ENCODE measurements around the gene ZNF780A.

Gene ZNF780A

DNA sequence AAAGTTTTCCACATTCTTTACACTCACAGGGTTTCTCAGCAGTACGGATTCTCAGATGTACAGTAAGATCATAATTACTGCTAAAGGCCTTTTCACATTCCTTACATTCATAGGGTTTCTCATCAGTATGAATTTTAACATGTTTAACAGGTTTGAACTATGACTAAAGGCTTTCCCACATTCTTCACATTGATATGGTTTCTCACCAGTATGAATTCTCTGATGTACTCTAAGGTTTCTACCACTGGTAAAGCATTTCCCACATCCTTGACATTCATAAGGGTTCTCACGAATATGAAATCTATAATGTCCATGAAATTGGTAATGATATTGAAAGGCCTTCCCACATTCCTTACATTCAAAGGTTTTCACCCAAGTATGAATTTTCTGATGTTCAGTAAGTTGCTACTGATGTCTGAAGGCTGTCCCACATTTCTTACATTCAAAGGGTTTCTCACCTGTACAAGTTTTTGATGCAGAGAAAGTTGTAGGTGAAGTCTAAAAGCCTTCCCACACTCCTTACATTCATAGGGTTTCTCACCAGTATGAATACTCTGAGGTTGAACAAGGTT is 56.7 kb downstream of the ZNF780A start:
- TF ChIP-seq, protein P1, sequence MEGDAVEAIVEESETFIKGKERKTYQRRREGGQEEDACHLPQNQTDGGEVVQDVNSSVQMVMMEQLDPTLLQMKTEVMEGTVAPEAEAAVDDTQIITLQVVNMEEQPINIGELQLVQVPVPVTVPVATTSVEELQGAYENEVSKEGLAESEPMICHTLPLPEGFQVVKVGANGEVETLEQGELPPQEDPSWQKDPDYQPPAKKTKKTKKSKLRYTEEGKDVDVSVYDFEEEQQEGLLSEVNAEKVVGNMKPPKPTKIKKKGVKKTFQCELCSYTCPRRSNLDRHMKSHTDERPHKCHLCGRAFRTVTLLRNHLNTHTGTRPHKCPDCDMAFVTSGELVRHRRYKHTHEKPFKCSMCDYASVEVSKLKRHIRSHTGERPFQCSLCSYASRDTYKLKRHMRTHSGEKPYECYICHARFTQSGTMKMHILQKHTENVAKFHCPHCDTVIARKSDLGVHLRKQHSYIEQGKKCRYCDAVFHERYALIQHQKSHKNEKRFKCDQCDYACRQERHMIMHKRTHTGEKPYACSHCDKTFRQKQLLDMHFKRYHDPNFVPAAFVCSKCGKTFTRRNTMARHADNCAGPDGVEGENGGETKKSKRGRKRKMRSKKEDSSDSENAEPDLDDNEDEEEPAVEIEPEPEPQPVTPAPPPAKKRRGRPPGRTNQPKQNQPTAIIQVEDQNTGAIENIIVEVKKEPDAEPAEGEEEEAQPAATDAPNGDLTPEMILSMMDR (IDR thresholded peaks at IDR 0.05; ENCODE audit: poor library complexity, severe bottlenecking): no peak
- peaks cover 3% of the 10 kb centered on the region for H3K36me3 ChIP-seq (ENCODE audit: low read depth)
- H3K4me3 ChIP-seq (ENCODE audit: severe bottlenecking): no peak overlapping the region
- H3K9me3 ChIP-seq (ENCODE audit: severe bottlenecking): peaks cover 40% of the 10 kb centered on the region
- no peak for DNase-seq (ENCODE audit: low spot score)
- ATAC-seq (ENCODE audit: low read depth): no peak
- H3K4me1 ChIP-seq (ENCODE audit: insufficient read depth, poor library complexity, severe bottlenecking): no peaks in the 10 kb centered on the region
- no peaks in the 10 kb centered on the region for H3K27me3 ChIP-seq (ENCODE audit: insufficient read depth, poor library complexity, severe bottlenecking)
- no peak overlapping the region for H3K27ac ChIP-seq (ENCODE audit: poor library complexity, severe bottlenecking)

DNA sequence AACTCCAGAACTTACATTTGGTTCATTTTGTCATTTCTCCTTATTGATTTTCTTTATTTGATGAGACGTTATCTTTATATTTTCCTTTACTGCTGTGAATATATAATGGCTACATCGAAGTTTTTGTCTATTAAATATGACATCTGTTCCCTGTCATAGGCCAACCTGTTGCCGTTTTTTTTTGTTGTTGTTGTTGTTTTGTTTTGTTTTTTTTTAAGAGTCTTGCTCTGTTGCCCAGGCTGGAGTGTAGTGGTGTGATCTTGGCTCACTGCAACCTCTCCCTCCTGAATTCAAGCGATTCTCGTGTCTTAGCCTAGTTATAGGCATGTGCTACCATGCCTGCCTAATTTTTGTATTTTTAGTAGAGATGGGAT is 64.2 kb downstream of the ZNF780A start:
- TF ChIP-seq, protein P1 (IDR thresholded peaks at IDR 0.05; ENCODE audit: poor library complexity, severe bottlenecking): no peak
- H3K27ac ChIP-seq (ENCODE audit: poor library complexity, severe bottlenecking): no peak overlapping the region
- no peaks in the 10 kb centered on the region for H3K4me1 ChIP-seq (ENCODE audit: insufficient read depth, poor library complexity, severe bottlenecking)
- no peaks in the 10 kb centered on the region for H3K27me3 ChIP-seq (ENCODE audit: insufficient read depth, poor library complexity, severe bottlenecking)
- no peak for ATAC-seq (ENCODE audit: low read depth)
- H3K36me3 ChIP-seq (ENCODE audit: low read depth): no peaks in the 10 kb centered on the region
- no peak overlapping the region for H3K4me3 ChIP-seq (ENCODE audit: severe bottlenecking)
- no peak for DNase-seq (ENCODE audit: low spot score)
- H3K9me3 ChIP-seq (ENCODE audit: severe bottlenecking): peaks cover 28% of the 10 kb centered on the region

DNA sequence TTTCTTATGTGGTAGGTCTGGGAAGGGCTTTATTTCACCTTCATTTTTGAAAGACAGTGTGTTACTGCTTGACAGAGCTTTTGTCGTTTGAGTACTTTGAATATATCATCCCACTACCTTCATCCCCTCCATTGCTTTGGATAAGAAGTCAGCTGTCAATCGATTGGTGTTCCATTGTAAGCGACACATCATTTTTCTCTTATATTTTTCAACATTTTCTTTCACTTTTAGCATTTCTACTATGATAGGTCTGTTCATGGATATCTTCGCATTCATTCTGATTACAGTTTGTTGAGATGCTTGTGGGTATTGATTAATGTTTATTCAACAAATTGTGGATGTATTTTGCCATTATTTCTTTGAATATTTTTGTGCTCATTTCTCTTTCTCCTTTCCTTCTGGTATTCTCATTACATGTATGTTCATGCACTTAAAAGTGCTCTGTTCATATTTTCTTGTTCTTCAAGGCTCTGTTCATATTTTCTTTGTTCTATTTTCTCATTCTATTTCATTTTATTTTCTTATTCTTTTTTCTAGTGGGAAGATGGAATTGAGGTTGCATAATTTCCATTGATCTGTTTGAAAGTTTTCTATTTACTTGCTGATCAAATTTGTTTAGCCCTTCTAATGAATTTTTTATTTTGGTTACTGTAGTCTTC is 64.7 kb downstream of the ZNF780A start:
- no peaks in the 10 kb centered on the region for H3K27me3 ChIP-seq (ENCODE audit: insufficient read depth, poor library complexity, severe bottlenecking)
- TF ChIP-seq, protein P1 (IDR thresholded peaks at IDR 0.05; ENCODE audit: poor library complexity, severe bottlenecking): no peak
- no peaks in the 10 kb centered on the region for H3K36me3 ChIP-seq (ENCODE audit: low read depth)
- H3K9me3 ChIP-seq (ENCODE audit: severe bottlenecking): peaks cover 23% of the 10 kb centered on the region
- no peak overlapping the region for H3K27ac ChIP-seq (ENCODE audit: poor library complexity, severe bottlenecking)
- DNase-seq (ENCODE audit: low spot score) (no peak), ATAC-seq (ENCODE audit: low read depth) (no peak)
- no peaks in the 10 kb centered on the region for H3K4me1 ChIP-seq (ENCODE audit: insufficient read depth, poor library complexity, severe bottlenecking)
- no peak overlapping the region for H3K4me3 ChIP-seq (ENCODE audit: severe bottlenecking)

DNA sequence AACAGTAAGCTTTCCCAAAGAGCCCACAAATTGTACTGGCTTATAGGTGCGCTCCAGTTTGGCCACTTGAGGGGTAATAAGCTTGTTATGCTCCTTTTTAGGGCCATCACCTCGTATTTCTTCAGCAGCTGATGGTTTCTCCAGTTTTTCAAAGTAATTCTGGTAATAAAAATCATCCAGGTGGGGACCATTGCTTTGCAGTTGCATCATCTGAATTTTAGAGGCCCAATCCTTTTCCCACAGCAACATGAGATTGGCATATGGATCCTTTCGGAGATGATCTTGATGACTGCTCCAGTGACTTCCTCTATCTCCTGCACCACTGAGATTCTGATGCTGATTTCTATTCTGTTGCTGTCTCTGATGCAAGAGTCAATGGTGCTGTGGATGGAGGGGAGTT is 66.8 kb downstream of the ZNF780A start:
- no peak overlapping the region for H3K4me3 ChIP-seq (ENCODE audit: severe bottlenecking)
- no peak for ATAC-seq (ENCODE audit: low read depth)

More for the DNA sequence above, 66.8 kb downstream of the ZNF780A start:
- Histone ChIP-seq H3K27me3 (ENCODE audit: insufficient read depth, poor library complexity, severe bottlenecking) (no peaks in the 10 kb centered on the region), H3K36me3 (ENCODE audit: low read depth) (no peaks in the 10 kb centered on the region), H3K27ac (ENCODE audit: poor library complexity, severe bottlenecking) (no peak overlapping the region), H3K9me3 (ENCODE audit: severe bottlenecking) (peaks cover 17% of the 10 kb centered on the region), H3K4me1 (ENCODE audit: insufficient read depth, poor library complexity, severe bottlenecking) (no peaks in the 10 kb centered on the region)
- DNase-seq (ENCODE audit: low spot score): no peak
- TF ChIP-seq, protein P1 (IDR thresholded peaks at IDR 0.05; ENCODE audit: poor library complexity, severe bottlenecking): no peak
